GM19372 (cell line): ENCODE data around the gene GPATCH2.

Source experiments
- ATAC-seq: cut with Tn5 transposase; IDR thresholded peaks from one replicate; pipeline ENCODE4 v1.9.1; 2021; ENCODE audit warnings: mild to moderate bottlenecking, low read depth, moderate library complexity; ENCODE audit not compliant: unreplicated experiment

The GPATCH2 gene

DNA sequence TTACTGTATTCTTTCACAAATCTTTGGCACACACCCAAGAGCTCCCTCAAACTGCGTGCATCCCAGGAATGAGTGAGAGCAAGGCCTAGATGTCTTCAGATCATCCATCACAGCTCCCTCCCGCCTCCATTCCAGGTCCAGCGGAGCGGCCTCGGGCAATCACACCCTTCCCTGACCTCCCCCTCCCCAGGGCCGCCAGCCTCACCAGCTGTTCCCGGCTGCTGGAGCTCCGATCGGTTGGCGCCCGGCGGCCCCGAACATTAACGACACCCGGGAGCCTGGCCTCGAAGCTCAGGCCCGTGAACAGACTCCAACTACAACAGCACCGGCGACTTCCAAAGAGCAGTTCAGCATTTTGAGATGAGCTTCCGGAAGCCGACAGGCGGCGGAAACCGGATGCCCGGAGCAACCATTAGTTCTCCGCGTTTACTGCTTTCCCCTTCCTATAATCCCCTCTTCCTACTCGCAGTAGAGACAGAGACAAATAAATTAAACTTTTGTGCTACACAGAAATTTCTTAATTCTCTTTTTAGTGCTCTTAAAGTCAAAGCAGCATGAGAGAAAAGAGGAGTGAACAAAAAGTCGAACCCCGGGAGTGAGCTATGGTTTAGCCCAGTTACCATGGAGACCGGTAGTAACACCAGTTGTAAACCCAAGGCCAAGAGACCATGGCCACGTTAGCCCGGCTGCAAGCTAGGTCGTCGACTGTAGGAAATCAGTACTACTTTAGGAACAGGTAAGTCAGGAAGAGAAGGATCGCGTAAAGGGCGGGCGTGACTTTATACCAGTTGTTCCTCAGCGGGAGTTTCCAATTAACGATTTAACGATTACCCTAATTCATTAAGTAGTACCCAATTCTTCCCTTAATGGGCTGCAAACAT lies at the start of gene GPATCH2, which contains the start of gene SPATA17:
TSS of gene GPATCH2 (minus strand) at position 380 of the 881 bp plus-strand sequence. CDS start at position 261, 119 bp downstream.
TSS of gene SPATA17 (plus strand) at position 634 of the 881 bp plus-strand sequence. CDS start at position 669, 35 bp downstream.
- peak; percentile 97 for ATAC-seq

DNA sequence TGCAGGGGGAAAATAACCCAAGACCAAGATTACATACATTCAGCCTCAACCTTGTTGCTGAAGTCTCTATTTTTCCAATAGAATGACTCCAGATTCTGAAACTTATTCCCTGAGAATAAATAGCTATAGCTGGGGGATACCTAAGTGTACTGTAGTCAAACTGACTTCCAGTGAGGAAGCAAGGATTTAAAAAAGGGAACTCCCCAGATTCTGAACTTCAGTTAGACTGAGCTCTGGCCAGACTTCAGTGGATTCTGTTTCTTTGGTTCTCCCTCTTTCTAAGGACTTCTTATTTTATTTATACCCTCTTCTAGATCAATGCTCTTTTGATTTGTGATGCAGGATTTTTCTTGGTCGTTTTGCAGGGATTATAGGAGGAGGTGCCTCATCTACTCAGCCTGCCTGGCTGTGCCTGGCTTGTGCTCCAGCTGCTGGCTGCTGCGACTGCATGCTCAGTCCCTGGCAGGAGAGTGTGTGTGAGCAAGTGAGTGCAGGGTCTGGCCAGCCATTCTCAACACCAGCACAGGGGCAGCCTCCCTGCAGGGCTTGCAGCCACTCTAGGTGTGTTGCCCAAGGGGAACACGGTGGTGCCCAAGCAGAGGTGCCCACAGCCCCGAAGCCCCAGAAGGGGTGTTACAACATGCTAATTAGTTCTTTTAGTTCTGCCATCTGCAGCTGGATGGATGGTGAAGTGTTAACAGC lies 43.3 kb upstream of the GPATCH2 start:
- ATAC-seq: no peak

DNA sequence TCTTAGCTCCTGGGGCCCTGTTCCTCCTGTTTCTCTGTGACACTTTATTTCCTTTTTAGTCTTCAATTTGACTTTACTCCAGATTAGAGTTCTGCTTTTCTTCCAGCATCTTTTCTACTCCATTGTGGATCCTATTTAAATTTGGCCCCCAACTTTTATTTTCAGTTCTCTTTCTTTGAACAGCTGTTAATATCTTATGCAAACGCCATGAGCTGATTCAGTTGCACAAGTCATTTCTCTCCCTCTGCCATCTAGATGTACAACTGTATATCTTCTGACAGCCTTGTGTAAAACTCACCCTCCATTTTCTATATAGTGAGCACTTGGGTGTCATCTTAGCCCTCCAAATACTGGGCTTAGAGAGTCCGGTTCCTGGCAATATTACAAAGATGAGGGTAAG lies 42.5 kb upstream of the GPATCH2 start:
- no peak for ATAC-seq

DNA sequence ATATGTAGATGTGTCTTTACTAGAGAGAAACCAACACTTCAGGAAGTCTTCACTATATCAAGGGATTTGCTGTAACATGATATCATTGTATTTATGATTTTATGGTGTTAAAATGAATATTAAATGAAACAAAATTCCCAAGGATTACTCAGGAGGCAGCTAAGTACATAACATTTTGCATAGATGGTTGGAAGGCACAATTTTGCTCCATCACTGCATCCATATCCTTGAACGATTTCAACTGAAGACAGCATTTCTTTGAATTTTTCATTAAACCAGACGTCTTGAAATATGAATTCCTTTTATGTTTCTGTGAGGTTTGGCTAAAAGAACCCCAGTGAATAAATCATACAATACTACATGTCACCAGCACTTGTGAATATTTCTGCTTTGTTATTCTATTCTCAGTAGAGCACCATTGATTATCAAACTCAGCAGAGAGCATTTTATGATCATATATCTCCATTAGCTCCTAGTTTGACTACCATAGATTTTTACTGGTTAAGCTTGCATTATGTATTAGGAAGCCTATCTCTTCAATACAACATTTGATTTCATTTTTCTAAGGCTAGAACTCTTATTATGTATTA lies 37.6 kb upstream of the GPATCH2 start:
- ATAC-seq: no peak

DNA sequence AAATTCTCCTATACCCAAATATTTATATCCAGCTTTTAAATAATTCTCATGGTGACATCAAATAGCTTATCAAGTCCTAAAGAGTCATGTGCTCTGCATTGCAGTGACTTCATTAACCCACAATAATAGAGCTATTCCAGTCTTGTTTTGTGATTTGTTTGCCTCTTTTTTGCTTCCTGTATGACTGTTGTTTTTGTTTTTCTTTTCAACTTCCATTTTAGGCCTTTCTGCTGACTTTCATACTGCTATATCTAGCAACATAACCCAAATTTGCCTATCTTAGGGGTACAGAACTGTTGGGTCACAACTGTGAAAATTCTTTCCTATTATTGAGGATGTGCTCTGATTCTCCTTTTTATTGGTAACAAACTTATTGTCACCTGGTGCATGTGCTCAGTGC lies 30.5 kb upstream of the GPATCH2 start:
- no peak for ATAC-seq

DNA sequence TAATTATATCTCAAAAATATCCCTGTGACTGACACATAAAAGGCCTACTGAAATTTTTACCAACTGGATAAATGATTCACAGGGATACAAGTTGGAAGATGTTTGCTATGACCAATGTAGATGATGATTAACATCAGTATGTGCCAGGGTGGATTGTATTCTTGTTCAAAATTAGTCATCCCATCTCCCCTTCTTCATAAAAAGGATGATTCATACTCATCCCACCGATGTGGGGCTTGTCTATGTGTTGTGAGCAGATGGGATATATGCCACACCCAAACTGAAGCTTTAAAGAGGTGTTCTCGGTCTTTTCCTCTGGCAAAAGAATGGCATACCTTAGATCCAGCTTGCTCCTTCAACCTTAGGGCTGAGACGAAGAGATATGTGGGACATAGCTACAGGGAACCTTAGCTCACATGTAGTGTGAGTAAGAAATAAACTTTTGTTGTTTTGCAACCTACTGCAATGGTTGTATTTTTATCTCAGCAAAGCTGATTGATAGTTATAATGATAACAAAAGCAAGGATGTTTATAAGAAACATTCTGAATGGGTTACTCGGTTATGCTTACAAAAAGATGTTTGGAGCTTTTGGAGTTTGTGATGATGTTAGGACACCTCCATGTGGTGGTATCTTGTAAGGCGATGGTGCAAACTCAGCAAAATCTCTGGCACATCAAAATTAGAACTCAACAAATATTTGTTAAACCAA lies 29.6 kb upstream of the GPATCH2 start:
- no peak for ATAC-seq

DNA sequence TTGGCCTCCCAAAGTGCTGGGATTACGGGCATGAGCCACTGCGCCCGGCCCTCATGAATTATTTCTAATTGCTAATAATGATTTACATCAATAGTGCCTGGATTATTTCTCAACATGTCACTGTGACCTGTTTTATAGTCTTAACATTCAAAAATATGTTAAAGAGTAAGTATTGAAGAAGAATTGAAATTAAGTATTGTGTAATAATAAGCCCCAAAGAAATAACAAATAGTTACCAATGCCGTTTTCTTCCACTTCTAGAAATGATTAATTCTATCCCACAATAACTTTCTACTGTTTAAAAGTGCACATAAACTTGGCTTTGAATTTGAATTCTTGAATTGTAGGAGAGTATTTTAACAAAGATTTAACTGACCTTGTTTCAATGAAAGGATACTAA lies 19.8 kb upstream of the GPATCH2 start:
- no peak for ATAC-seq

DNA sequence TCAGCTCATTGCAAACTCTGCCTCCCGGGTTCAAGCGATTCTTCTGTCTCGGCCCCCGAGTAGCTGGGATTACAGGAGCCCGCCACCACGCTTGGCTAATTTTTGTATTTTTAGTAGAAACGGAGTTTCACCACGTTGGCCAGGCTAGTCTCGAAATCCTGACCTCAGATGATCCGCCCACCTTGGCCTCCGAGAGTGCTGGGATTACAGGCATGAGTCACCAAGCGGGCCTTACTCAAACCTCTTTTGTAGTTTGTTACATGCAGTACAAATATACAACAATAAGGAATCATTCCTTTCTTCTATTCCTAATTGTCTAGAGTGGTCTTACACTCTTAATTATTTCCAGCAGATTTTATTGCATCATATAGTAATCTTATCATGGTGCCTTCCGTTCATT lies 16.9 kb upstream of the GPATCH2 start:
- no peak for ATAC-seq

DNA sequence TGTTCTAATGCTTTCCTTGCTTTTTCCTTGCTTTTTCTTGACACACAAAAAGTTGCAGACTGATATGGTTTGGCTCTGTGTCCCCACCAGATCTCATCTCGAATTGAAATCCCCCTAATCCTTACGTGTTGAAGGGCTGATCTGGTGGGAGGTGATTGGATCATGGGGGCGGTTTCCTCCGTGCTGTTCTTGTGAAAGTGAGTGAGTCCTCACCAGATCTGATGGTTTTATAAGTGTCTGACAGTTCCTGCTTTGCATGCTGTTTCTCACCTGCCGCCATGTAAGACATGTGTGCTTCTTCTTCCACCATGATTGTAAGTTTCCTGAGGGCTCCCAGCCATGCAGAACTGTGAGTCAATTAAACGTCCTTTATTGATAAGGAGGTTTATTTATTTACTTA lies 11.6 kb upstream of the GPATCH2 start:
- no peak for ATAC-seq

DNA sequence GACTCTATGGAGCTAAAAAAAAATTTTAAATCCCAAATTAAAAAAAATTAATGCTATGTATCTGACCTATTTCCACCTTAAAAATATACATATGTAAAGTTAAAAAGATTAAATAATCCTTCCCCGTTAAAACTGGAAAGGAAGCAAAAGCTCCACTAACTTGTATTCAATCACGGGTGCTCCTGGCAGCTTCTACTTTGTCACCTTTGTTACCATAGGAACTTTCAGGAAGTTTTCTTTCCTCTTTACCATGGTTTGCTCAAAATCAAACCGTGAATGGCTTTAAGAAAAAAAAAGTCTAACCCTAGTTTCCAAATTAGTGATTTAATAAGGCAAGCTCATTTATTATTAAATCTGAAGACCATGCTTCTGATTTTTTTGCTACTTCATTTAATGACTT lies 3.5 kb downstream of the GPATCH2 start:
- no peak for ATAC-seq

DNA sequence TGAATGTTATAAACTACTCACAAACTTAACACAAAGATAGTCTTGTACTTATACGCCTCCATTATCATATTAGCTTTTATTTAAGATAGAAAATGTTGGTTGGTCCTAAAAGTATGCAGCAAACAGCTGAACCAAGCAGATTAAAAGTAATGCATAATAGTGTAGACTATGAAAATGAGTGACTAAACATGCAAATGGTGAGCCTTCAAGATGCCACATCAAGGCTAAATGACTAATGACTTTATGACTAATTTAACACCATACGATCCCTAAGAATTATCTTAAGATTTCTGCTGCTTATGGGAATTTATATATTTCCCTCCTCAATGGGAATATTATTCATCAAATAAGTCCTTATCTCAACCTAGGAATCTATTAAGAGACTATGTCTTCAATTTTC lies 4.6 kb downstream of the GPATCH2 start:
- no peak for ATAC-seq

DNA sequence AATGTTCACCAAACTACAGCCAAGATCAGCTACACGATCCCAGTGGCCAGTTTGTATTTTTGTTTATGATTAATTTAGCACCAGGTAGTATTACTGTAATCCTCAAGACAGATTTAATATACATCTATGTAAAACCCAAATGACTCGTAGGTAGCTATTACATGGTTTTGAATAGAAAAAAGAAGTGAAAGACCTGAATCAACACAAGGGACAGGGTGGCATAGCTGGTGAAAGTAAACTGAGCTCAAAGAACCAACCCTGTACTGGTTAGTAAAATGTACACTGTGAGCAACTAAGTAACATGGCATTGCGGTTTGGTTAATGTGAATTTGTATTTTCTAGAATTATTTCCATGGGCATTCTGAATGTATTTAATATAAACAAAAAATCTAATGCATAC lies 8.8 kb downstream of the GPATCH2 start:
- no peak for ATAC-seq

DNA sequence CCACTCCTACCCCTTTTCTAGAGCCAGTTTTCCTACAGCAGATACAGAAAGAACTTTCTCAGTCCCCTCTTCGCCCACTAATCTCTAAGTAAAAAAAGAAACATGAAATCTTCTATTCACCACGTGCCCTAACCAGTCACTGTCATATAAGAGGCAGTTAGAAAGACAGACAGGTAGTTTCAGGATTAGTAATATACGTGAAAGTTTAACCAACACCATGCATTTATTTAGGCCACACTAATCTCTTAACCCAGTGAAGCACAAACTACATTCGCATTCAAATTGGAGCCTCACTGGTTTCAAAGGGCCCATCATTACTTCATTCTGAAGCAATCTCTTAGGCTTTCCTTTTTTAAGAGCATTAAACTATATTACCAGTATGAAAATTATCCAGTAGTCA lies 10.1 kb downstream of the GPATCH2 start:
- ATAC-seq: peak; percentile 100

DNA sequence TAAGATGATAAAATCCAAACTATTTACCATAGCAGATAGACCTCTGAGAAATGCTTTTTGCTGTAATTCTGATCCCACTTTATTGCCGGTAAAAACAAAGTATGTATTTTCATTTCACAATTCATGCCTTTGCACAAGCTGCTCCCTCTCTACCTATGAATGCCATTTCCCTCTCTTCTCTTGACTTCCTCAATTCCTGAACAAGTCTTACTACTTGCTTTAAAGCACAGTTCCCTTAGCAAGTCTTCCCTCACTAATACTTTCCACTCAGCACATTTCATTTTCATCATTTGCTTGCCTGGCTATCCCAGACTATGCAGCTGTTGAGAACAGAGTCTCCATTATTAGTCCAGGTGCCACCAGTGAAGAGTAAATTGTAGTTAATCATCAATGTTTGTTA lies 13.8 kb downstream of the GPATCH2 start:
- no peak for ATAC-seq

DNA sequence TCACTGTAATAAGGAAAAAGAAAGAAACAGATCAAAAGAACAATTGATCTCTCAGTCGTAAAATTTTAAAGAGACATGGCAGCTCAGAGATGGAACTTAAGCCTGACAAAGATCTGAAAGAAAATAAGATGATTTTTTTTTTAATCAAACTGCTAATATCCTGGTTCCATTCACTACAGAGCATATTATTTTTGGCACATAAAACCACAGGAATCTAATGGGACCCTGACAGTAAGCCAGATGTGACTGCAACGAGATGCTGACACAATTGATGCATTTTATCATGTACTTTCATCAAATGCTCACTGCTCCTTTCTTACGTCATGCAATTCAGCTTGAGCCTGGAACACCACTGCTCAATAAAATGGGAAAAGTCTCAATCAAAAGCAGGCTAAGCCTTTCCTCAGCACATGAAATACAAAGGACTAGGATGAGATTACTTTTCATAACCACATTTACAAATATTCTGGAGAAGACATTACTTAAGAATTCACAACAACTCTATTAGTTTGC lies 16.6 kb downstream of the GPATCH2 start:
- no peak for ATAC-seq

DNA sequence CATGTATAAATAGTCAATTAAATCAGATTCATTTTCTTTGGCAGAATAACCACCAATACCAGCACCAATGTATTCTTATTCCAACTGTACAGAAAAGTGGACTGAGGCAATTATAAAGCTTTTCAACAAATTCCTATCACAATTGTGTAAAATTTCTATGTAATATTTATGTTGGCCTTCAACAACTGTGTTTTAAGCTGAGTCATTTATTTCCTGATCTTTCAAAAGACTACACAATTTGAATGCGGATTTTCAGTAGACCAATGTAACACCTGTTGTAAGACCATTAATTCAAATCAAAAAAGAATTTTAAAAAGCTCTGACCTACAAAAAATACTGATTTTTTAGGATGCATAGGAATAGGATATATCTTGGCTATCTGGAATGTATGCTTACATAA lies 25.5 kb downstream of the GPATCH2 start:
- no peak for ATAC-seq

DNA sequence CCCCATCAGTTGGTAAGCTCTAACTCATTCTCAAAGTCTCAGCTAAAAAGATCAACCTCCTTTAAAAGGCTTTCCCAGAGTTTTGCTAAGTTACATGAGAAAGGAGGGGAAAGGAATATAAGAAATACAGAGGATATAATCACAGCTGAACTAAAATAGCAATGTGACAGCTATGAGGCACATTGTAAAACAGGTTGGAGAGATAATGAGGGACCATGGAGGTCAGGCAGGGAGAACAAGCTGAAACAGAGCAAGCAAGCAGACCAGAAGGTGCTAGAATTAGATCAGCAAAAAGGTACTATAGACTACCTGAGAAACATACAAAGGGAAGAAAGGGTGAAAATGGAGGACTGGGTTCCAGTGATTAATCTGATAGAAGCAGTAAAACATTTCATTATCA lies 28.5 kb downstream of the GPATCH2 start:
- no peak for ATAC-seq

DNA sequence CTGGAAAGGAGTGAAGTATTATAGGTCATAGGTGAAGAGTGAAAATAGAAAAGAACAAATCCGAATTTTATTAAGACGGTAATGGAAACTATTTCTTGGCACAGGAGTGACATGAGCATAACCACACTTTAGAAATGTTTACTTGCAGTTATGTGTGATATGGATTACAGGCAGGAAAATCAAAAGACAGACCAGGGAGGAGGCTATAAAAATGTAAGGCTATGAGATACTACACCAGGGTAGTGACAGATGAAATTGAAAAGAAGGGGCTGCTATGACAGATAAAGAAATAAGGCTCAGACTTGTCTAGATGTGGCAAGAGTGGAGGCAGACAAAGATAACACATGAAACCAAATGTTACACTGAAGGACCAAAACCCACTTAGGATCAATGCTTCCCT lies 31.7 kb downstream of the GPATCH2 start:
- ATAC-seq: no peak

DNA sequence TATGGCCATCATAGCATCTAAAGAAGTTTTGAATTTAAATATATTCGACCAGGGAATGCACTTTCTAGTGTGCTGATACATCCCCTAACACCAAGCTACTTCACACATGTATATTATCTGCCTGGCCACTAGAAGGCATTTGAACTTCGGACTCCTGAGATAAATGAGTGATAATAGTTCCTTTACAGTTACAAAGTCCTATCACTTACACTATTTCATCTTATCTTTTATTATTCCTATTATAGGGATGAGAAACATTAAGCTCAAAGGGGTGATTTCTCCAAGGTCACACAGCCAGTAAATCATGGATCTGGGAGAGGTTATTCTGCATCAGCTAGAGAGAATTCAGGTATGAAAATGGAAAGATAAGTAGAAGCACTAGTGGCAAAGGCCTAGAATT lies 40.3 kb downstream of the GPATCH2 start:
- no peak for ATAC-seq

DNA sequence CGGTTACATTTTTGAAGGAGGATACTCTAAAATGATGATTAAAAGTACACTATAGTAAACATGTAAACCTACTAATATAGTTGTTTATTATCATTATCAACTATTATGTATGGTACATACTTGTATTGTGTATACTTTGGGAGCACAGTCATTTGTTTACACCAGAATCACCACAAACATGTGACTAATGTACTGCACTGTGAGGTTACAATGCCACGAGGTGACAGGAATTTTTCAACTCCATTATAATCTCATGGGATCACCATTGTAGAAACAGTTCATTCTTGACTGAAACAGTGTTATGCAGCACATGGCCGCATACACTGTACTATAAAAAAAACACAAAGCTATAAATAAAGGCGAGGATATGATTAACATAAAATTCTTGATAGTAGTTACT lies 44.3 kb downstream of the GPATCH2 start:
- ATAC-seq: no peak

DNA sequence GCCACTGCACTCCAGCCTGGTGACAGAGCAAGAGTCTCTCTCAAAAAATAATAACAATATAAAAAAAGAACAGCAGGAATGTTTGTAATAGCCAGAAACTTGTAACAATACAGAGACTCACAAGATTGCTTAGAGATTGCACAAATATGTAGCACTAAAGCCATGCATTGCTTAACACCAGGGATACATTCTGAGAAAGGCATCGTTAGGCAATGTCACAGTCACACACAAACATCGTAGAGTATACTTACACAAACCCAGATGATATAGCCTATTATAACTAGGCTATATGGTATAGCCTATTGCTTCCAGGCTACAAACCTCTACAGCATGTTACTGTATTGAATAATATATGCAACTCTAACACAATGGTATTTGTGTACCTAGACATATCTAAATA lies 45.3 kb downstream of the GPATCH2 start:
- no peak for ATAC-seq
